Mesothelial cell of epicardium (in vitro differentiated cells): Measurements from ENCODE around the gene FBF1. TPM values are rescaled to one million over a fixed set of nuclear protein-coding genes. Genes with fewer than 3 reads are reported as not detected.
"Not testable (repeated sequence)": the region's sequence is repeated elsewhere in the genome, so short reads cannot be mapped to it uniquely, and the experiment has no call there.

Source experiments
- DNase-seq, 2 experiments: peaks; one replicate each; pipeline ENCODE4 v3.0.0; 2021; ENCODE audit warnings: low spot score in 2 of 2; ENCODE audit not compliant: unreplicated experiment in 2 of 2
- H3K27ac Mint-ChIP-seq: 2 replicates; pipeline ENCODE4 v1.8.0; 2021; ENCODE audit warnings: mixed read lengths
- H3K27me3 Mint-ChIP-seq: 2 replicates; pipeline ENCODE4 v1.8.0; 2021; ENCODE audit warnings: low read depth, mixed read lengths
- H3K36me3 Mint-ChIP-seq: 2 replicates; pipeline ENCODE4 v1.8.0; 2021; ENCODE audit warnings: mixed read lengths
- H3K4me1 Mint-ChIP-seq: 2 replicates; pipeline ENCODE4 v1.8.0; 2021; ENCODE audit warnings: mixed read lengths
- H3K4me3 Mint-ChIP-seq: 2 replicates; pipeline ENCODE4 v1.8.0; 2021; ENCODE audit warnings: mild to moderate bottlenecking, moderate library complexity, mixed read lengths
- H3K9me3 Mint-ChIP-seq: 2 replicates; pipeline ENCODE4 v1.8.0; 2021; ENCODE audit warnings: mixed read lengths
- total RNA-seq: library from RNA; stranded (reverse); gene quantifications from 3 replicates; pipeline ENCODE4 v1.2.1, GENCODE V29; 2021
- TF ChIP-seq, protein P1 (sequence below): fragments of 200-600 bp; sonication (generic); IDR thresholded peaks from one replicate; pipeline ENCODE4 v1.5.0; 2021; ENCODE audit warnings: antibody characterized with exemption; ENCODE audit not compliant: unreplicated experiment

FBF1 gene
- total RNA-seq, 1 donor from 2014 or later, result 23.4 TPM

- H3K27ac Mint-ChIP-seq, result no peak overlapping the region
Measured at GRCh38 chr17:75873587-75874322, 67.1 kb downstream of the FBF1 start.

GRCh38 chr17:75872434-75873351, 68.1 kb downstream of the FBF1 start:
- Mint-ChIP-seq H3K4me3 (no peak overlapping the region), H3K27ac (no peak overlapping the region)
- no peak for DNase-seq

More at GRCh38 chr17:75873587-75874322, 67.1 kb downstream of the FBF1 start:
- Mint-ChIP-seq H3K27me3 (peaks cover 34% of the 10 kb centered on the region), H3K4me3 (no peak overlapping the region), H3K4me1 (peaks cover 15% of the 10 kb centered on the region), H3K9me3 (no peaks in the 10 kb centered on the region), H3K36me3 (no peaks in the 10 kb centered on the region)
- DNase-seq, result no peak
- TF ChIP-seq, protein P1, sequence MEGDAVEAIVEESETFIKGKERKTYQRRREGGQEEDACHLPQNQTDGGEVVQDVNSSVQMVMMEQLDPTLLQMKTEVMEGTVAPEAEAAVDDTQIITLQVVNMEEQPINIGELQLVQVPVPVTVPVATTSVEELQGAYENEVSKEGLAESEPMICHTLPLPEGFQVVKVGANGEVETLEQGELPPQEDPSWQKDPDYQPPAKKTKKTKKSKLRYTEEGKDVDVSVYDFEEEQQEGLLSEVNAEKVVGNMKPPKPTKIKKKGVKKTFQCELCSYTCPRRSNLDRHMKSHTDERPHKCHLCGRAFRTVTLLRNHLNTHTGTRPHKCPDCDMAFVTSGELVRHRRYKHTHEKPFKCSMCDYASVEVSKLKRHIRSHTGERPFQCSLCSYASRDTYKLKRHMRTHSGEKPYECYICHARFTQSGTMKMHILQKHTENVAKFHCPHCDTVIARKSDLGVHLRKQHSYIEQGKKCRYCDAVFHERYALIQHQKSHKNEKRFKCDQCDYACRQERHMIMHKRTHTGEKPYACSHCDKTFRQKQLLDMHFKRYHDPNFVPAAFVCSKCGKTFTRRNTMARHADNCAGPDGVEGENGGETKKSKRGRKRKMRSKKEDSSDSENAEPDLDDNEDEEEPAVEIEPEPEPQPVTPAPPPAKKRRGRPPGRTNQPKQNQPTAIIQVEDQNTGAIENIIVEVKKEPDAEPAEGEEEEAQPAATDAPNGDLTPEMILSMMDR, result no peak

DNA sequence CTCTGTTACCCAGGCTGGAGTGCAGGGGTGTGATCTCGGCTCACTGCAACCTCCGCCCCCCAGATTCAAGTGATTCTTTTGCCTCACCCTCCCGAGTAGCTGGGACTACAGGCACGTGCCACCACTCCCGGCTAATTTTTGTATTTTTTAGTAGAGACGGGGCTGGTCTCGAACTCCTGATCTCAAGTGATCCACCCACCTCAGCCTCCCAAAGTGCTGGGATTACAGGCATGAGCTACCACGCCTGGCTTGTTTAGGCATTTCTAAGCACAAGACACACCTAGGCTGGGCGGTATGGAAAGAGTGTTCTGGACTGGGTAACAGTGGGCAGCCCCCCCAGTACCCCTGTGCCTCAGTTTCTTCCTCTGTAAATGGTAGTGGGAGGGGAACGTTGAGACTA, 70.6 kb downstream of the FBF1 start:
- not testable (repeated sequence) for H3K36me3 Mint-ChIP-seq, H3K4me1 Mint-ChIP-seq, H3K4me3 Mint-ChIP-seq, H3K27me3 Mint-ChIP-seq, DNase-seq, H3K27ac Mint-ChIP-seq, H3K9me3 Mint-ChIP-seq

More at GRCh38 chr17:75872434-75873351, 68.1 kb downstream of the FBF1 start:
- no peaks in the 10 kb centered on the region for H3K9me3 Mint-ChIP-seq
- TF ChIP-seq, protein P1, result no peak
- H3K4me1 Mint-ChIP-seq, result peaks cover 11% of the 10 kb centered on the region
- H3K27me3 Mint-ChIP-seq, result peaks cover 30% of the 10 kb centered on the region
- H3K36me3 Mint-ChIP-seq, result no peaks in the 10 kb centered on the region

DNA sequence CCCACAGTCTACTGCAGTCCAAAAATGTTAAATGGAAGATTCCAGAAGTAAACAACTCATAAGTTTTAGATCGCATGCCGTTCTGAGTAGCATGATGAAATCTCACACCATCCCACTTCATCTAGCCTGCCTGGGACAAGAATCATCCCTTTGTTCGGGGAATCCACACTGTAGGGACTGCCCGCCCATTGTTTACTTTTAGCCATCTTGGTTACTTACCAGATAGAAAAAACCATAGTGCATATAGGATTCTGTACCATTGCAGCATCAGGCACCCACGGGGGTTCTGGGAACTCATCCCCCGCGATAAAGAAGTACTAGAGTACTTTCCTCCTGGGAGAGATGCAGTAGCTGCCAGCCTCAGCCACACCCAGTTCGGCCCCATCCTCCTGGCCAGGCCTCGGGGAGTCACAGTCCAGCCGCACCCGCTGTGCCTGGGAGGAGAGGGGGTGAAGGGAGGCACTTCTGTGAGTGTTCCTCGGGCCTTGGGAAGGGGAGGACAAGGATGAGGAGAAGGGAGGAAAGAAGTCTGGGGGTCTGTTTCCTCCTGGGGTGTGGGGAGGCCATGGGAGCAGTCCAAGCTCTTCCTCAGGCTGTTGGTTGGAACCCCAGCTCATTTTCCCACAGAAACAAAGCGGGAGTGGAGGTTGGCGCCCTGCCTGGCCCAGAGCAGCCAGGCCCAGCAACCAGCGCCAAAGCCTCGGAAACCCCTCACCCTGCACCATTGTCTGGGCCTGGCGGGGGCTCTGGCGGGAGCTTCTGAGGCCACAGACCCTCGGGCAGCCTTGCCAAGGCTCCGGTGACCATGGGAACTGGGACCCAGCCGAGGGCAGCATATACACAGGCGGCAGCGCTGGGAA, 71.3 kb downstream of the FBF1 start:
- Mint-ChIP-seq H3K4me1 (peaks cover 2% of the 10 kb centered on the region), H3K27ac (no peak overlapping the region), H3K27me3 (peaks cover 2% of the 10 kb centered on the region), H3K9me3 (no peaks in the 10 kb centered on the region), H3K36me3 (no peaks in the 10 kb centered on the region), H3K4me3 (no peak overlapping the region)
- TF ChIP-seq, protein P1, result no peak
- DNase-seq, result no peak

- not testable (repeated sequence) for H3K27me3 Mint-ChIP-seq, H3K9me3 Mint-ChIP-seq, DNase-seq, H3K36me3 Mint-ChIP-seq, H3K4me1 Mint-ChIP-seq, H3K27ac Mint-ChIP-seq, H3K4me3 Mint-ChIP-seq
Measured at GRCh38 chr17:75868730-75869281, 72.0 kb downstream of the FBF1 start.

DNA sequence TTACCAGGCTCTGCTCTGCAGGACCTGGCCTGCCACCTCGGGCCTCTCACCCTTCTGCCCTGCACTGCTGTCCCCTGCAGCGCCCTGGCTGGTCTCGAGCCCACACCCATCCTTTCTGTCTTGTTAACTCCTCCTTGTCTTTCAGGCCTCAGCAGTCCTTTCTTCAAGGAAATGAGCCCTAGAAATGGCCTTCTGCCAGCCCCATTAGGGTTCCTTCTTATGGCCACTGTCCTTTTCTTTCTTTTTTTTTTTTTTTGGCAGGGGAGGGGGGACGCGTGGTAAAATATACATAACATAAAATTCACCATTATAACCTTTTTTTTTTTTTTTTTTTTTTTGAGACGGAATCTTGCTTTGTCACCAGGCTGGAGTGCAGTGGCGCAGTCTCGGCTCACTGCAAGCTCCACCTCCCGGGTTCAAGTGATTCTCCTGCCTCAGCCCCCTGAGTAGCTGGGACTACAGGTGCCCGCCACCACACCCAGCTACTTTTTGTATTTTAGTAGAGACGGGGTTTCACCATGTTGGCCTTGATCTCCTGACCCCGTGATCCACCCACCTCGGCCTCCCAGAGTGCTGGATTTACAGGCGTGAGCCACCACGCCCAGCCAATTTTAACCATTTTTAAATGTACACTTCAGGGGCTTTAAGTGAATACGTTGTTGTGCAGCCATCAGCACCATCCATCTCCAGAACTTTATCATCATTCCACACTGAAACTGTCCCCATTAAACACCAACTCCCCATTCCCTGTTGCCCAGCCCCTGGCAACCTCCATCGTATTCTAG, 75.2 kb downstream of the FBF1 start:
- H3K9me3 Mint-ChIP-seq, H3K4me3 Mint-ChIP-seq, DNase-seq, H3K27me3 Mint-ChIP-seq, H3K4me1 Mint-ChIP-seq, H3K36me3 Mint-ChIP-seq, H3K27ac Mint-ChIP-seq: not testable (repeated sequence)

DNA sequence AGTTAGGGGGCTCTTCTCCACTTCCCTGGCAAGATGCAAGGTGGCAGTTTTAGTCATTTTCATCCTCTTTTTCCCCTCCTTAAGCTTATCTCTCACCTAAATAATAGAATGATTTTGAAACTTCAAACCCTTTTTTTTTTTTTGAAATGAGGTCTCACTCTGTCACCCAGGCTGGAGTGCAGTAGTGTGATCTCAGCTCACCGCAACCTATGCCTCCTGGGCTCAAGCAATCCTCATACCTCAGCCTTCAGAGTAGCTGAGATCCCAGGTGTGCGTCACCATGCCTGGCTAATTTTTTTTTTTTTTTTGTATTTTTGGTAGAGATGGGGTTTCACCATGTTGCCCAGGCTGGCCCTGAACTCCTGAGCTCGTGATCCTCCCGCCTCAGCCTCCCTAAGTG, 76.0 kb downstream of the FBF1 start:
- not testable (repeated sequence) for H3K36me3 Mint-ChIP-seq, H3K27ac Mint-ChIP-seq, H3K4me3 Mint-ChIP-seq, H3K4me1 Mint-ChIP-seq, DNase-seq, H3K27me3 Mint-ChIP-seq, H3K9me3 Mint-ChIP-seq
